SK-MEL-5 (cell line): ENCODE data around the gene C11orf68. TPM values are rescaled to one million over a fixed set of nuclear protein-coding genes. Genes with fewer than 3 reads are reported as not detected.

Source experiments
- DNase-seq: peaks from one replicate; pipeline ENCODE4 v3.0.0-alpha.2; 2016; ENCODE audit warnings: low read depth, low spot score
- in situ Hi-C: cut with HindIII; loops from 2 replicates; pipeline ENCODE4 v1.10.0; 2016; ENCODE audit warnings: low sequenced_read_pairs, high pct_unique_total_duplicates, low pct_unique_long_range_greater_than_20kb
- total RNA-seq: library from RNA; depleted of rRNA; stranded (reverse); fragments of >200 nt; shearing (Covaris generic); gene quantifications from 2 replicates; pipeline ENCODE4 v1.2.3, GENCODE V29; 2014

Gene C11orf68
- total RNA-seq, 1 experiment from 2014 or later, result 7.8 TPM

- no peak for DNase-seq
- in situ Hi-C loops, result no loop called here
These were observed 910 bp upstream of the C11orf68 start for GRCh38 chr11:65919573-65920371.

DNA sequence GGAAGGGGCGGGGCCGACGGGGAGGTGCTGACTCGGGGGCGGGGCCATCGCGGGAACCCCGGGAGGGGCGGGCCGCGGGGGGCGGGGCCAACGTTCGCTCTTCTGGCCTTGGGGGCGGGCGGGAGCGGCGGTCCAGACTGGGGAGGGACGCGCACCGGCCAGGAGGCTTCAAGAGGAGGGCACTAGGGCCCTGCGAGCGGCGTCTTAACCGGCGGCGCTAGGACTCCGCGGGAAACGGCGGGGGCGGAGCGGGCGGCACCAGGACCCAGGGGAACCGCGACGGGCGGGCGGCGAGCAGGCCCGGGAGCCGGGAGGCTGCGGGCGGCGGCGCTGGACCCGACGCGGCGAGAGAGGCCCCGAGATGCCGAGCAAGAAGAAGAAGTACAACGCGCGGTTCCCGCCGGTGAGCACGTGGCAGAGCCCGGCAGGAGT lies 295 bp upstream of the C11orf68 start, which contains the start of gene DRAP1:
Gene DRAP1, plus strand, starts transcription at position 286 of the 432 bp plus-strand sequence. Its CDS starts 76 bp downstream, at position 362.
- in situ Hi-C loops, result no loop called here
- peak; percentile 95 for DNase-seq

DNA sequence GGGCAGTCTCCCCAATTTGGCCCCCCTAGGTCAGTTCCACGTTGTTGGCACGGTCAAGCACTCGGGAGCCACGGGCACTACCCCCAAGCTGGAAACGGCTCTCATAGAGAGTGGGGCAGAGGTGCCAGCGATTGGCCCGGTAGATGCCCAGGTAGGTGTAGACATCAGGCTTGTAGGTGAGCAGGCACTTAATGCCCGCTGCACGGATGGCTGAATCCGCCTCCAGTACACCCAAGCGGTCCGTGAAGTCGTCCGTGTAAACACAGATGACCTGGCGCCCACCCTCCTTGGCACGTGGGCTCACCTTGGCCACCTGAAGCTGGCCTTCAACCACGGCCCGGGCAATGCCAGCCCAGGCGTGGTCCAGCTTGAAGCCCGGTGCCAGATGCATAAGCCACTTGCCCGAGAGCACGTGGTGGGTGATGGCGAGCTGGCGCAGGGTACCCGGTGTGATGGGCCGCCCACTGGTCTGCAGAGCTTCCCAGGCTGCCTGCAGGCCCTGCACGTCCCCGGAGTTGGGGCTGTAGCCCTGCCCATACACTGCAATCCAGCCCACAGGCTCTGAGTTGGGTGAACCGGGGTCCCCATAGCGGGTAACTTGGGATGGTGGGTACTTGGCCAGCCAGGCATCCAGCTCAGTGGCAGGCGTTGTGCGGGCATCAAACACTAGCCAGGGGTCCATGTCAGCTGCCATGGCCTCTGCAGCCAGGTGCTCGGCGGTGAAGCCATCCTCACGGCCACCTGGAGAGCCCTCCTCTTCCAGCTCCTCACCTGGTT lies 1.2 kb downstream of the C11orf68 start:
- DNase-seq, result no peak
- in situ Hi-C loops, result no loop called here

DNA sequence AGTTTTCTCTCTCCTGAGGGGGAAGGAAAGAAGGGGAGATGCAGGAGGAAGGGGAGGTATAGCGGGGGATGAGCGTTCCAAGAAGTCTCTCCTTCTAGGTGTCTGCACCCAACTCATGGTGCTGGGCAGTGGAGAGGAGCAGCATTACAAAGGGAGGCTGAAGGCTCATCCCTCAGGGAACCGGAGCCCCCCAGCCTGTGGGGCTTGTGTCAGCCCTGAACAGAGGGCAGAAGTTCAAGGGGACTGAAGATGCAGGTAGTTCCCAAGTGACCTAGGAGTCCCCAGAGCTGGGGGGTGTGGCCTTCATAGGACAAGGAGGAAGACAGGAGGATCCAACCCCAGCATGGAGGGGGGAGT lies 1.8 kb downstream of the C11orf68 start:
- DNase-seq, result no peak
- in situ Hi-C loops, result no loop called here

DNA sequence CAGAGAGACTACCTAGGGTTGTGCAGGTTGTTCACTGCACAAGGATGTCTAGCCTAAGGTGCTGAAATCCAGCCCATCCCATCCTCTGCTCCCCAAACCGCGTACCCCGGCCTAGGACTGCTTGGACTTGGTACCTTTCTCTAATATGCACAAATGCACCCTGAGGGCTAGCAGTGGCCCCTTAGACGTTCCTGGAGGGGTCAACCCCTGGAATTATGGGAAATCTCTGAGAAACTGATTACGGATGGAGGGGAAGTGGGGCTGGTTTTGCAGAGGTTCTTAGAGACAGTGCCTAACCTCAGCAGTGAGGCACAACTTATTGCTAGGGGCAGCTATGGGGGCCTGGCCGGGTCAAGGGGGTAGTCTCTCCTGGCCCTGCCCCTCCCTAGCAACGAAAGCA lies 2.5 kb downstream of the C11orf68 start:
- no peak for DNase-seq
- in situ Hi-C loops, result no loop called here

DNA sequence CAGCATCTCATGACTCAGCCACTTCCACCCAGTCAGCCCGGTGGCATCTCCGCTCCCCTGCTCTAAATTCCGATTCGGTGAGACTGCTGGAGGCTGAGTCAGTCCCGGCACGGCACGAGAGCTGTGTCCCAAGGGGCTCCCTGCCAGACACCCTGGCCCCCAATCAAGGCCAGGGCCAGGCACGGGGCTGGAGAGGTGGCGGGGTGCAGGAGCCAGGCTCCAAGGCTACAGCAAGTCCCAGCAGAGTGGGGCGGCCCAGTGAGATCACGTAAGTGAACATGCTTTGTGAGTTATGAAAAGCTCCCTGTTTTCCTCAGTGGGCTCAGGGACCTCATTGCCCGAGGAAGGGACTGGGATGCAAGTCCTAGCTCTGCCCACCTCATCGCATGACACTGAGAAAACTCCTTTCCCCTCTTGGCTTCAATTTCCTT lies 3.0 kb downstream of the C11orf68 start:
- DNase-seq, result peak; percentile 68
- in situ Hi-C loops, result no loop called here

DNA sequence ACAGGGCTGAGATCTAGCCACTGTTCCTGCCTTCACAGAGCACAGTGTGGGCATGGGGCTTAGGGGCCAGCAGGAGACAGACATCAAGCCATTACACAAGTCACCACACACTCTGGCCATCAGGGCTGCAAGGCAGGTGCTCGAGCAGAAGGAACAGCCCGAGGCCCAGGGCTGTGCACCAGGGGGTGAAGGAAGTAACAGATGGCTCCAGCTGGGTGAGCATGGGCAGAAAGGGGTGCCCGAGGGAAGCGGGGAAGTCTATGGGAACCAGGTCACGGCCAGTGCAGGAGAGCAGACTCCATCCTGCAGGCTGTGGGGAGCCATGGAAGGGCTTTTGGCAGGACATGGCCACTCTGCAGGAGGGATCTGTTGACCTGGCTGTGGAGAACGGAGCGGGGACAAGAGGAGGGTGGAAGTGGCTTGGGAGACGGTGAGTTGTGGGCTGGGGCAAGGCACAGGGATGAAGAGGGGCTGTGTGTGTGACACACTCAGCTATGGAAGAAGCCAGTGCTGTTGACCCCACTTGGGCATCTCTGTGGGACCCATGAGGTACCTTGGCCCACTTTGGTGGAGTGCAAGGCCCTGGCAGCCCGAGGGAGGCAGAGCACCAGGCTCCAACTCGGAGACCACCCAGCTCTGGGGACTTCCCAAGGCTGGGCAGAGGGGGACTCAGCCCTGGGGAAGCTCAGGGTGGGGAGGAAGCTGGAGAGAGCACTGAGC lies 3.6 kb downstream of the C11orf68 start:
- in situ Hi-C loops, result no loop called here
- no peak for DNase-seq

DNA sequence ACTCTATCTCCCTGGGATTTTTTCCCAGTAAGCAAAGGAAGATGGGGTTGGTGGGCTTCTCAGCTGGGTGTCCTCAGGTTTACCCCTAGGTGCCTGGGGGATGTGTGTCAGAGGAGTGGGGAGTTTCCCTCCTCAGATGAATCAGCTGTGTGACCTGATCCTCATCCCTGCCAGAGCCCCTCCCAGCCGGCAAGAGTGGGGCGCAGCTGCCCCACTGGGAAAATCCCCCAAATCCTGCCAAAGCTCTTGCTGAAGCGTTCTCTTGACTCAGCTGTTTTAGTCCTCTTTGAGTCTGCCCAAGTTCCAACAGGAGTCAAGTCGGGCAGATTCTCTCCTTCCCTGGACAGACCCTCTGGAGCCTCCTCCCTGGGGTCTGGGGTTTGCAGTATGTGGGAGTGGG lies 6.0 kb downstream of the C11orf68 start:
- DNase-seq, result no peak
- in situ Hi-C loops, result no loop called here

- peak; percentile 65 for DNase-seq
- in situ Hi-C loops, result no loop called here
These were observed 6.9 kb downstream of the C11orf68 start for GRCh38 chr11:65911682-65912568.

- in situ Hi-C loops, result no loop called here
- DNase-seq, result no peak
These were observed 11.0 kb downstream of the C11orf68 start for GRCh38 chr11:65907878-65908277.

- no peak for DNase-seq
- in situ Hi-C loops, result no loop called here
These were observed 12.3 kb downstream of the C11orf68 start for GRCh38 chr11:65906602-65907001.

GRCh38 chr11:65903715-65904114 lies 15.1 kb downstream of the C11orf68 start:
- no peak for DNase-seq
- in situ Hi-C loops, result no loop called here

DNA sequence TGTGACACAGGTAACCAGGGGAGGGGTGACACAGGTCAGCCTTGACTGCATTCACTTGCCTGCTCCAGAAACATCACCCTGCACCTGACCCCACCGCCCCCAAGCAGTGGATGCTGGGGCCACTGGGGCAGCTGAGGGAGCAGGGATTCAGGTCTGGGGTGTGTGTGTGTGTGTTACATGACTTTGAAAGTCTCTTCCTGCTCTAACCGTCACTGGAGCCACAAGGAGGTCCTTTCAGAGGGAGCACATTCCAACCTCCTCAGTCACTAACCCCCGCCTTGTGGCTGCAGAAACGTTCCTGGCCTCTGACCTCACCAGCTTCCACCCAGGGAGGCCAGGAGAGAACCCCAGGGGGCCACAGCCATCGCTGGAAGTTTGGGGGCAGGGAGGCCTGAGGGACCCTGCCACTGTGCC lies 15.8 kb downstream of the C11orf68 start:
- in situ Hi-C loops, result no loop called here
- DNase-seq, result peak; percentile 48

GRCh38 chr11:65900899-65901180 lies 18.0 kb downstream of the C11orf68 start:
- DNase-seq, result no peak
- in situ Hi-C loops, result no loop called here

DNA sequence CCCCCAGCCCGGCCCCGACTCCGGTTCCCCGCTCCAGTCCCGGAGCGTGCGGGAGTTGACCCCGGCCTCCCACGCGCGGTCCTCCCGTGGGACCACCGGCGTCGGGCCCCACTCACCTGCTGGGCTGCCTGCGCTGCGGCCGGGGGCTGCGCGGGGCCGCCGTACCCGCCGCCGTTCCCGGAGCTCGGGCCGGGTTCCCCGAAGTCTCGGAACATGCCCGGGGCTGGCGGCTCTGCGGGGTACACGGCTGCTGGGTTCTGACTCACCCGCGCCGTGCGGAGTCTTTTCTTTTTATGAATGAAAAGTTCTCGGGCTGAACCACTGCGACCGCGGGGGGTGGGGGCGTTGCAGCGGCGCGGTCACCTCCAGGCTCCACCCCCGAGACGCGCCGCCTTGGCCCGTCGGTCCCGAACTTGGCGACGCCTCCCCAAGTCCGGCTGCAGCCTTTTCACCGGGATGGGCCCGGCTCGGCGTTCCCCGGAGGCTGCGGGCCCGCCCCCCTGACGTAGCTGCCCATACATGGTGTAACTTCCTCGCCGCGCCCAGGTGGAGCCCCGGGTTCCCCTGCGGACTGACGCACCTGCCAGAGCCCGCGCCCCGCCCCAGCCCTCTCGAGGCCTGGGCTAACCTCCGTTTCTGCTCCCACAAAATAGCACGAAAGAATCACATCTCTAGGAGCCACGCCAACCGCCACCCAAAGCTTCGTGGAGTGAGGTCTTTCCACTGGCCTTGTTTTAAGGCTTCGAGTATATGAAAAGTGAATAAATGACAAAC lies 18.6 kb downstream of the C11orf68 start, which contains the start of gene FOSL1:
Gene FOSL1, minus strand, starts transcription at position 264 of the 774 bp plus-strand sequence. Its CDS starts 49 bp downstream, at position 215.
- in situ Hi-C loops, result no loop called here
- peak; percentile 85 for DNase-seq

DNA sequence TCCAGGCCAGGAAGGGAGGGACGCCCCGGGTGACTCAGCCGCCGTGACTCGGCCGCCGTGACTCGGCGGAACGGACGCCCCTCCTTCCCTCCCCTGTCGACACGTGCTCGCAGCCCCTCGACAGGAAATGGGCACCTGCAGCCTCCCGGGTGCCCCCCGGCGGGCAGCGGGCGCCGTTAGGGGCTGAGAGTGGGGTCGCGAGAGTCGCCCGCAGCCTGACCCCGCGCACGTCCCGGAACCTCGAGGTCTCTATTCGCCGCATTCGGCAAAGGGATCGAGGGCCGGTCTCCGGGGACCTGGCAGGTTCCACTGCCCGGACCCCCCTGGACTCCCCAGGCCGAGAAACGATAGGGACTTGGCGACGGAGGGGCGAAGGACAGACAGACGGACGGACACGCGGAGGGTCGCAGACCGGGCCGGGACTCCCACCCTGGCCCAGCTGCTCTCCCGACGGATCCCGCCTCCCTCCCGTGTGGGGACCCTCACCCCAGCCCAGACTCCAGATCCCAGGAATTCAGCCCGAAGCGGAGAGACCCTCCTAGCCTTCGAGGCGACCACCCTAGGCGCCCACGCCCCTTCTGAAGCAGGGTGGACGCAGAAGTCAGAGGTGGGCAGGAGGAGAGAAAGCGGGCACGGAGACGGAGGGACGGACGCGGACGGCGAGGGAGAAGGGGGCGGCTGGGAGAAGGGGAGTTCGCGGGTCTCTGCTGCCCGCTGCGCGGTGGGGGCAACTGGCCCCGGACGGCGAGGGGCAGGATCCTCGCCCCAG lies 19.3 kb downstream of the C11orf68 start:
- in situ Hi-C loops, result no loop called here
- peak; percentile 38 for DNase-seq
